GM12878 (cell line): ENCODE results near the gene MAD1L1. TPM values are rescaled to one million over a fixed set of nuclear protein-coding genes. Genes with fewer than 3 reads are reported as not detected.

ENCODE experiments used
- ATAC-seq: fragments of 200-7000 bp; cut with Tn5 transposase; 3 replicates; pipeline ENCODE4 v1.9.1; 2020; ENCODE audit warnings: mild to moderate bottlenecking, moderate library complexity
- BruUV-seq: library from RNA; stranded (reverse); fragments of 400-500 nt; replicated peaks from 2 replicates; lab custom pipeline; 2021; lab: Mats Ljungman, UMichigan
- CTCF ChIA-PET: fragments of 300-600 bp; sonication (Branson Sonifier 250); formaldehyde crosslinking; extraction: SDS; loops from one replicate; lab custom pipeline; 2021; ENCODE audit warnings: inconsistent platforms; lab: Yijun Ruan, JAX
- POLR2A ChIA-PET: fragments of 350-600 bp; formaldehyde crosslinking; extraction: SDS; loops from one replicate; lab custom pipeline; 2021; ENCODE audit warnings: inconsistent platforms; lab: Charles Lee
- RAD21 ChIA-PET: fragments of 300-600 bp; sonication (Branson Sonifier 250); formaldehyde crosslinking; loops from one replicate; lab custom pipeline; 2023; ENCODE audit warnings: antibody characterized with exemption; ENCODE audit not compliant: unreplicated experiment; lab: Charles Lee
- SMC1A ChIA-PET: fragments of 300-600 bp; sonication (Branson Sonifier 250); formaldehyde crosslinking; loops from one replicate; lab custom pipeline; 2023; ENCODE audit not compliant: unreplicated experiment, uncharacterized antibody; lab: Charles Lee
- DNase-seq: peaks from one replicate; pipeline ENCODE4 v3.0.0-alpha.2; 2011; ENCODE audit warnings: low read depth, low spot score
- FAIRE-seq: peaks from 3 replicates; lab custom pipeline; 2011; peaks lifted over from hg19 to GRCh38; lab: Jason Lieb, UNC
- H2AFZ ChIP-seq: 2 replicates; pipeline ENCODE4 v1.6.0; 2011; ENCODE audit warnings: low read depth, low read length, control low read depth; ENCODE audit not compliant: control insufficient read depth
- H3K27ac ChIP-seq: 2 replicates; pipeline ENCODE4 v1.5.1; 2011; ENCODE audit warnings: control low read depth; ENCODE audit not compliant: control insufficient read depth, insufficient read depth
- H3K27me3 ChIP-seq, 2 experiments: replicated peaks in 1 of 2; 2 replicates each; pipeline versions ENCODE4 v1.6.0 to v1.6.1; 2011; ENCODE audit warnings: low read length in 1 of 2; ENCODE audit not compliant: control insufficient read depth in 2 of 2, insufficient read depth in 2 of 2
- H3K36me3 ChIP-seq, 2 experiments: 2 replicates each; pipeline ENCODE4 v1.5.1; 2011; ENCODE audit warnings: low read length in 1 of 2; ENCODE audit not compliant: control insufficient read depth in 2 of 2, insufficient read depth in 2 of 2
- H3K4me1 ChIP-seq: 2 replicates; pipeline ENCODE4 v1.6.1; 2011; ENCODE audit warnings: mild to moderate bottlenecking, low read length, moderate library complexity, mixed read lengths; ENCODE audit not compliant: control insufficient read depth, insufficient read depth
- H3K4me2 ChIP-seq: 2 replicates; pipeline ENCODE4 v1.6.0; 2011; ENCODE audit warnings: control low read depth; ENCODE audit not compliant: control insufficient read depth, insufficient read depth
- H3K4me3 ChIP-seq: fragments of 200-600 bp; sonication (generic); 2 replicates; pipeline ENCODE4 v1.5.1; 2016
- H3K79me2 ChIP-seq: 2 replicates; pipeline ENCODE4 v1.6.0; 2011; ENCODE audit warnings: low read length; ENCODE audit not compliant: control insufficient read depth, insufficient read depth
- H3K9ac ChIP-seq: 2 replicates; pipeline ENCODE4 v1.8.0; 2011; ENCODE audit warnings: low read length, control low read depth, mixed read lengths; ENCODE audit not compliant: control insufficient read depth, insufficient read depth
- H3K9me3 ChIP-seq: replicated peaks from 3 replicates; pipeline ENCODE4 v1.5.1; 2011; ENCODE audit warnings: mild to moderate bottlenecking, low read length; ENCODE audit not compliant: control insufficient read depth, insufficient read depth
- H4K20me1 ChIP-seq: 2 replicates; pipeline ENCODE4 v1.6.0; 2011; ENCODE audit not compliant: control insufficient read depth, insufficient read depth
- BMI1 ChIP-seq: fragments of 450-650 bp; IDR thresholded peaks from 2 replicates; pipeline ENCODE4 v1.6.1; 2016; ENCODE audit warnings: mild to moderate bottlenecking, moderate library complexity, borderline replicate concordance
- IKZF2 ChIP-seq, 2 experiments: fragments of 450-650 bp; IDR thresholded peaks; 2 replicates each; pipeline ENCODE4 v1.6.1; 2017; ENCODE audit warnings: mild to moderate bottlenecking in 2 of 2, moderate library complexity in 2 of 2
- MTA2 ChIP-seq: fragments of 450-650 bp; IDR thresholded peaks from 2 replicates; pipeline ENCODE4 v1.6.1; 2016; ENCODE audit warnings: low read depth, mild to moderate bottlenecking, moderate library complexity
- ZBED1 ChIP-seq: IDR thresholded peaks from 2 replicates; pipeline ENCODE4 v1.6.1; 2016; ENCODE audit warnings: borderline replicate concordance
- WGBS: methylation state at CpG from one replicate; pipeline ENCODE4 v1.1.6; 2016; ENCODE audit warnings: low lambda C conversion rate; ENCODE audit not compliant: insufficient replicate concordance, insufficient coverage; ENCODE audit errors: missing lambda C conversion rate; 5-methylcytosine and 5-hydroxymethylcytosine counted together
- in situ Hi-C: fragments of 300-500 bp; cut with MboI; formaldehyde crosslinking; loops from 9 replicates; pipeline ENCODE4 v1.14.3; 2018; ENCODE audit warnings: mixed read lengths
- intact Hi-C: fragments of 100-400 bp; cut with micrococcal nuclease; formaldehyde crosslinking; loops from one replicate; pipeline ENCODE4 v1.14.2; 2022; ENCODE audit not compliant: unreplicated experiment
- polyA plus RNA-seq, 11 experiments: library from polyadenylated mRNA; depleted of rRNA in 4 of 11; unstranded in 6 of 11; stranded (reverse) in 5 of 11; fragments of >200 nt; fragmentation: Nextera tagmentation in 4 of 11; fragmentation: Illumina TruSeq in 1 of 11; extraction: Ambion mirVana in 4 of 11; extraction: Trizol in 1 of 11; gene quantifications; 1 replicate in 1 of 11; 2 replicates in 10 of 11; pipeline versions ENCODE4 v1.2.1 to v1.2.3, GENCODE V29; 2011 to 2016; ENCODE audit warnings: inconsistent platforms in 2 of 11, missing spikeins in 2 of 11, low read depth in 1 of 11
- total RNA-seq, 4 experiments: library from RNA; depleted of rRNA in 3 of 4; stranded (reverse); fragments of >200 nt in 3 of 4; fragmentation: Illumina TruSeq in 1 of 4; extraction: Trizol in 1 of 4; gene quantifications; 2 replicates each; pipeline versions ENCODE4 v1.2.1 to v1.2.3, GENCODE V29; 2013 to 2021

MAD1L1 gene
- total and polyA plus RNA-seq, 10 of the 15 experiments (the other 5 are each of a cell fraction or from before 2014, with no cell fraction given): 2.2 to 76.8 (median 38.3) TPM

DNA sequence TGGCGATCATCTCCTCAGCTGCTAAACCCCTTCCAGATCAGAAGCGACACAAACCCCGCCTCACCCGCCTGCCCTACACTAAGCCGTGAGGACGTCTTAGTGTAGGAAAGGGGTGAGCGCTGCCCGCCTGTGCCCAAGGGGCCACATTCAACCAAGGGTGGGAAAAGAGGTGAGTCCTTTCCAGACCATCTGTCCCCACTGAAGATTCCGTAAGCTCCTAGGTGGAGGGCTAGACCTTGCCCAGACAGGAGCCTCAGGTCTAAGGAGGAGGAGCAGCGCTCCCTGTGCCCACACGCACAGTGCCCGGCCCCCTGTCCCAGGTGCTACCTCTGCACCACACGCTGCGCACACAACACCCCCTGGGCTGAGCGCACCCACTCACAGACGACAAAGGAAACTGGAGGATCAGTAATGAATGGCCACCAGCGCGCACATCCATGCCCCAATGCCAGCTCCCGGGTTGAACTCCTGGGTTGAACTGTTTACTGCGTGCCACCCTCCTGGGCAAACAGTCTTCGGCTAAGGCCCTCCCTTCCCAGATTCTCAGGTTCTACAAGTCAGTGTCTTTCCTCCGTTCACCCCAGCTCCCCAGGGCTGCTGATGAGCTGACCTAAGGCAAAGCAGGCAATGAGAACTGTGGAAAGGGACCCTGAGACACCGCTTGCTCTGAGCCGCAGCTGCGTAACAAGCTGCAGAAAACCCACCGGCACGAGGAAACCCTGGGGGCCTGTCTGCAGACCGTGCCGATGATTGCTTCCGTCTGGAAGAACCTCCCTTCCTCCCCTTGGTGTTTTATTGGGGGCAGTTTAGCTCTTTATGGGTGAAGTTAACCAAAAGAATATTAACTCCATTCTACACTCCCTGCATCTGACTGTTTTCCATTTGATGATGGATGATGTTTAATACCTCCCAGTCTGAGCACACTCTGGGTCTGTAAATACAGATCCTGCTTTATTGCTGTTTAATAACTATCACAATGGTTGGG lies 185.9 kb downstream of the MAD1L1 start:
- Histone ChIP-seq H3K9me3 (no peaks in the 10 kb centered on the region; the same call in 2 of the 3 replicates), H3K79me2 (no peaks in the 10 kb centered on the region), H3K9ac (no peak overlapping the region), H2AFZ (no peak overlapping the region), H3K27ac (no peak overlapping the region), H3K4me1 (no peaks in the 10 kb centered on the region), H3K27me3 (no peaks in the 10 kb centered on the region), H3K36me3 (peaks cover 0 to 2% of the 10 kb centered on the region in 2 experiments; a peak in 2 of 4 replicates), H4K20me1 (peaks cover 4% of the 10 kb centered on the region; the same call in 1 of the 2 replicates), H3K4me3 (no peak overlapping the region), H3K4me2 (no peak overlapping the region)
- ChIA-PET POLR2A (no interaction called here), SMC1A (no interaction called here), RAD21 (no interaction called here), CTCF (no interaction called here)
- WGBS: 84% methylated on average over 27 of the region's 30 CpGs
- intact Hi-C loops (no loop called here), in situ Hi-C loops (no loop called here)
- ATAC-seq: no peak
- no peak for FAIRE-seq
- DNase-seq: no peak
- TF ChIP-seq IKZF2 (IDR thresholded peaks at IDR 0.05) (no peak), BMI1 (no peak), ZBED1 (no peak), MTA2 (no peak)
- BruUV-seq: no TSS peak
